GM18873 (cell line): ENCODE measurements around the gene IFNGR2.
"Not testable (repeated sequence)": the region's sequence is repeated elsewhere in the genome, so short reads cannot be mapped to it uniquely, and the experiment has no call there.

Source experiments
- ATAC-seq: cut with Tn5 transposase; IDR thresholded peaks from one replicate; pipeline ENCODE4 v1.9.1; 2021; ENCODE audit warnings: mild to moderate bottlenecking, moderate library complexity, moderate number of reproducible peaks; ENCODE audit not compliant: unreplicated experiment, low FRiP score

IFNGR2 gene

DNA sequence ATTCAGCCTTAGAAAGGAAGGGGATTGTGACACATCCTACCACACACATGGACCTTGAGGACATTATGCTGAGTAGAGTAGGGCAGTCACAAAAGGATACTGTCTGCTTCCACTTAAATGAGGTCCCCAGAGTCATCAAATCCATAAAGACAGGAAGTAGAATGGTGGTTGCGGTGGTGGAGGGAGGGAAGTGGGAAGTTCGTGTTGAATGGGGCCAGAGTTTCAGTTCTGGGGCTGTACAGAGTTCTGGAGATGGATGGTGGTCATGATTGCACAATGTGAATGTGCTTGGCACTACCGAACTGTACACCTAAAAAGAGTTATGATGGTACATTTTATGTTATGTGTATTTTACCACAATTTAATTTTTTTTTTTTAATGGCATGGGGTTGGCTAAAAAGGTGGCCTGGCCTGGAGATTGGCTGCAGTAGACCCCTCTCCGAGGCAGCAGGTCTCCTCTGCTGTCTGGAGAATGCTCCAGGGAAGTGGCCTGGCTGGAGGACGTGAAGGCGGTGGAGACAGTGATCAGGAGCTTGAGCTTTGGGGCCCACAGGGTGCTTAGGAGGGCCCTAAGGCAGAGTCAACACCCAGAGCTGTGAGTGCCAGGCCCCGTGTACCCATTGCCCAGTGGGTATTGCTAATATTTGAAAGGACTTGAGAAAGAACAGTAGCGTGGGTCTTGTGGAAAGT, 30.4 kb downstream of the IFNGR2 start:
- ATAC-seq = no peak

DNA sequence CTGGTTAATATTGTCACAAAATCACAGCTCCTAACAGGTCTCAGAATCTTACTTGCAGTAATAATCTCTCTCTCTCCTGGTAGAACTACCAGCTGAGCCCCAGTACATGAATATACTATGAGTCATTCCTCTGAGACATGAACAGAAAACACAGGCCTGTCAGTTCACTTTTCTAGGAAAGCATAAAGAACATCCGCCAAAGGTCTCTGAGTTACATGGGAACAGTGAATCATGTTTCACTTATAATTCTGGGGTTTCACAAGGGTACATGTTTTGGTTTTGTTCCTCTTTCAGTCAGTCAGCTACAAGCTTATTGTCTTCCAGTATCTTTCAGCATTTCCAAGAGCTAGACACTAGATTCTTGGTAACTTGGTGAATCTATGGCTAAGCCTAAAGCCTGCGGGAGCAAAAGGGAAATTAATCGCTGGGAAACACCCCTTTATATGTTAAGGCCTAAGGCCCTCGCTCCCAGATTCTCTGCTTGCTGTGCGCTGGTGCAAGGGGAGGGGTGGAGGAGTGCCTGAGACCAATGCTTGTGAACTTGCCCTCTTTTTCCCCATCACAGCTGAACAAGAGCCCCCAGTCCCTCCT, 31.7 kb downstream of the IFNGR2 start:
- peak; percentile 90 for ATAC-seq

DNA sequence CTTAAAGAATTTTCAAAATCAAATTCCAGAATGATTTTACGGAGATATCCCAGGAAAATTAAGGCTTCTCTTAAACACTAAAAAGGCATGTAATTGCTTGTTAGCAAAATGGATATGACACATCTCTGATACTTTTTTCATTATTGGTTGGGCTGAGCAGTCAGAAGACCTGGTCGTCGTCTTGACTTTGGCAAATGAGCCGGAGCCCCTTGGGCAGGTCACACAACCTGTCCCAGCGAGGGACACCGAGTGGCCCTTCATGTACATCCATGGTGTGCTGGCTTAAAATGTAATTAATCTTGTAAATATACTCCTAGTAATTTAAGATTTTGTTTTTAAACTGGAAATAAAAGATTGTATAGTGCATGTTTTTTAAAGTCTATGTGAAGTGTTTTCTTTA, 33.9 kb downstream of the IFNGR2 start:
- ATAC-seq = no peak

DNA sequence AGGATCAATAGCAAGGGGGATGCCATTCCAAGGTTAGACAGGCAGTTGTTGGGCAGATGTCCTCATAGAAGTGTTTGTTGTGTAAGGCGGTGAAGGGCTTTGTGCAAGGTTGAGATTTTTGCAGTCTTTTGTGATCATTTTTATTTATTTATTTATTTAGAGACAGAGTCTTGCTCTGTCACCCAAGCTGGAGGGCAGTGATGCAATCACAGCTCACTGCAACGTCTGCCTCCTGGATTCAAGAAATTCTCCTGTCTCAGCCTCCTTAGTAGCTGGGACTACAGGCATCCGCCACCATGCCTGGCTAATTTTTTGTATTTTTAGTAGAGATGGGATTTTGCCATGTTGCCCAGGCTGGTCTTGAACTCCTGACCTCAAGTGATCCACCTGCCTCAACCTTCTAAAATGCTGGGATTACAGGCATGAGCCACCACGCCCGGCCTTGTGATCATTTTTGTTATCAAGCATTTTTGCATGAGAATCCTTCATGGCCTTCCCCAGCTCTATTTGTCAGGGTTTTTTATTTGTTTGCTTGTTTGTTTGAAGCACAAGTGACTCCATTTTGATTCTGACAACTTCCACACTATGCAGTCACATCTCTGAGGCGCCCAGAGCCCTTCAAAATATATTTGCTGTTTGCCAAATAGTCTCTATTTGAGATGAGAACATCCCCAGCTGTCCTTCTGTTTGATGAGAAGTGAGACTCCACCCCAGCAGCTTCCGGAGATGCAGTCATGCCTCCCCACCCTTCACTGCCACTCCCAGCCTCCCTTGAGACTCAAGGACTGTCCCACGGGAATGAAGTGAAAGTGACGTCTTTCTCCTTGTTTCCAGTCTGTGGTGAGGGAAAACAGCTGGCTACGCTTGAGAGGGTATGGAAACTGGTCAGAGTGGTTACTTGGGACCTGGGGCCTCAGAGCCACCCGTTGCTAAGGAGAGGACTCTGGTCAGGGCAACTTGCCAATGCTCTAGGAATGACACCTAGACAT, 38.6 kb downstream of the IFNGR2 start:
- peak; percentile 54 for ATAC-seq

DNA sequence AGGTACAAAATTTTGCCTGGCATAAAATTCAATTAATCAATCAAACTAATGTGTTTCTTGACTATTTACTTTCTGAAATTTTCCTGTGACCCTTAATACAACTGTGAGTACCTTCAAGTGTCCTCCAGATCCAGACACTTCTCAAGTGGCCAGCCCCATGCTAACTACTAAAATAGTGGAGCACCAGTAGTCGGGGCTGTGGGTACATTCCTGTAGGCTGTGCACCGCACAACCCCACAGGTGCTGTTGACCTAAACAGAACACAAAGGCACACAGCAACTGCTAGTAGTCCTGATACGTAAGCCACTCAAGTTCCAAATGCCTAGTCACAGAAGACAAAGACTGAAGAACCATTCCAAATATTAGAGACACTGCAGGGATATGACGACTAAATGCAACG, 40.0 kb downstream of the IFNGR2 start:
- no peak for ATAC-seq

DNA sequence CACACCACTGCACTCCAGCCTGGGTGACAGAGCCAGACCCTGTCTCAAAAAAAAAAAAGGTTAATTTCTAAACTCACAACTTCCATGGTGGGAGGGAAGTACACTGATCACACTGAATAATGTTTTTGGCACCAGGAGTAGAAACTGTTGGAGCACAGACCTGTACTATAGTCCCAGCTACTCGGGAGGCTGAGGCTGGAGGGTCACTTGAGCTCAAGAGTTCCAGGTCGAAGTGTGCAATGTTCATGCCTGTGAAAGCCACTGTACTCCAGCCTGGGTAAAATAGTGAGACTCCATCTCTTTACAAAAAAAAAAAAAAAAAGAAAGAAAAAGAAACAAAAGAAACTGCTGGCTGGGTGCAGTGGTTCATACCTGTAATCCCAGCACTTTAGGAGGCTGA, 41.3 kb downstream of the IFNGR2 start:
- no peak for ATAC-seq

DNA sequence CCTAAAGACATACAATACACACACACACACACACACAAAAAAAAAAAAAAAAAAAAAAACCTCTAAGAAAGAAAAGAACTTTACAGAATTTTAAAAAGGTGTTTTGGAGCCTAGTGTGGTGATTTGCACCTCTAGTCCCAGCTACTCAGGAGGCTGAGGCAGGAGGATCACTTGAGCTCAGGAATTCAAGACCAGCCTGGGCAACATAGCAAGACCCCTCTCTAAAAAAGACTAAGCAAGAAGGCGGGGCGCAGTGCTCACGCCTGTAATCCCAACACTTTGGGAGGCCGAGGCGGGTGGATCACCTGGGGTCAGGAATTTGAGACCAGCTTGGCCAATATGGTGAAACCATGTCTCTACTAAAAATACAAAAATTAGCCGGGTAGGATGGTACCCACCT, 43.4 kb downstream of the IFNGR2 start:
- ATAC-seq = not testable (repeated sequence)

DNA sequence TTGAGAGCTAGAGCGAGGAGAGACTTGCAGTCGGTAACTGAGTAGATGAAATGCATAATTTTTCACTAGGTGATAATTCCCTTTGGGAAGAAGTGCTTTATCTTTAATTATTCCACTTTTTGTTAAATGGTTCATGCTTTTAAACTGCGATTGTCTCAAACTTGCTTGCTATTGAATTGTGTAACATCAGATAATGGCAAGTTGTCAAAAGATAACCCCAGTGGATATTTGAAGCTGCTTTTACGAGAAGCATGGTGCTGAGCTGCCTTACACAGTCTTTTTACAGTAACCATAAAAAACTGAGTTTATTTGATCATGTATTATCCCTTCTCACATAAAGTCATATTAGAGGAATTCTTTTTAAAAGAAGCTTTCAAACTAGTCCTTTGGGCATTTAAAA, 46.4 kb downstream of the IFNGR2 start:
- no peak for ATAC-seq

DNA sequence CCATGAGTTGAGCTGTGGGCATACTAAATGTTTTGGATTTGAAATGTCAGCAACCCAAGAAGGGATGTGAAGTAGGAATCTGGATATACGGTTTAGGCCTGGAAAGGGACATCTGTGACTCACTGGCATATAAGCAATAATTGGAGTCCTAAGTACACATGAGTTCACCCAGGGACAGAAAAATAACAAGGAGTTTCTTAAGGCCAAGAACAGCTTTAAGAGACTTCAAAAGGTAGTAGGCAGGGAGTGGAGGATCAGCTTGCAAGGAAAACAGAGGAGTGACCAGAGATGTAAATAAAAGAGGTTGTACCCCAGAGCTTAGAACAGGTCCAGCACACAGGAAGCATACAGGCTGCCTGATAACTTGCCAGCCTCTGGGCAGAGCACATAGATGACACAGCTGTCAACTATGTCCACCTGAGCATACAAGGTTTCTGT, 48.4 kb downstream of the IFNGR2 start:
- ATAC-seq = no peak

DNA sequence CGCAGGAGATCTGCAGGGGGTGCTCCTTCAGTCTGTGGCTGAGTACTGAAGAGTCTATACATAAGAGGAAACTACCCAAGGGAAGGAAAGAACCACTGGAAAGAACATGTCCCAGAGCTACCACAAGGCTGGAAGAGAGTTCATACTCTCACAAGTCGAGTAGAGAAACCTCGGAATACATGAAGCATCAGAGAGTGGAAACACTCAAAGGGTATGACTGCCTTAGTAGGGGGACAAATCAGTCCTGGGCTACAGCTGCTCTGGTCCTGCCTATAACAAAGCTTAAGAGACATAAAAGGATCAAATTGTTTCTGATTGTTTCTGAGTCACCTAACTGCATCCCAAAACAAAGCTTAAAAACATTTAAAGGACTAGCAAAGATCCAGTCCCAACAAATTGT, 49.1 kb downstream of the IFNGR2 start:
- no peak for ATAC-seq

DNA sequence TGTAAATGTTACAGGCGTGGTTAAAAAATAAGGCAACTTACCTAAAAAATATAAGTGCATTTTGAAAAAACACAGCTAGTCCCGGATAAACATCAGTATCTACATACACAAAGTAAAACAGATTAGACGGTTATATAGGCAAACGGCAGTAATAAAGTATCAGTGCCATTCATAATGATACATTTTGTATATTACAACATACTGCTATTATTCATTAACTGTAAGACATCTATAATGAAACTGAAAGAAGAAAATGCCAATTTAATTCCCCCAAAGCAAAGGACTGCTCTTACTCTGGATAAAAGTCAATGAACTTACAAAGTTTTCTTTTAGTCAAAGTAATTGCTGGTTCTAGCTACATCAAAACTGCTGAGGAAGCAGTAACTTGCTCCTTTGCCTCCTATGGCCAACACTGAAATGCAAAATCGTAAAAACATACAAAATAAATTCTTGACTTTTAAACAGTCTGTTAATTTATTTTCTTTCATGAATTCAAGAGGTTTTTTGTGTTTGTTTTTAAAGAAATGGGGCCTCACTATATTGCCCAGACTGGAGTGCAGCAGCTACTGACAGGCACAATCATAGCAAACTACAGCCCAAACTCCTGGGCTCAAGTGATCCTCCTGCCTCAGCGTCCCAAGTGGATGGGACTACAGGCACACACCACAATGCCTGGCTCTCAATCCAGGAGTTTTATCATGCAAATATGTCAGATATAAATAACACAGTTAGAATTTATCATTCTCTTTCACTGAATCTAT, 52.7 kb downstream of the IFNGR2 start:
- no peak for ATAC-seq

DNA sequence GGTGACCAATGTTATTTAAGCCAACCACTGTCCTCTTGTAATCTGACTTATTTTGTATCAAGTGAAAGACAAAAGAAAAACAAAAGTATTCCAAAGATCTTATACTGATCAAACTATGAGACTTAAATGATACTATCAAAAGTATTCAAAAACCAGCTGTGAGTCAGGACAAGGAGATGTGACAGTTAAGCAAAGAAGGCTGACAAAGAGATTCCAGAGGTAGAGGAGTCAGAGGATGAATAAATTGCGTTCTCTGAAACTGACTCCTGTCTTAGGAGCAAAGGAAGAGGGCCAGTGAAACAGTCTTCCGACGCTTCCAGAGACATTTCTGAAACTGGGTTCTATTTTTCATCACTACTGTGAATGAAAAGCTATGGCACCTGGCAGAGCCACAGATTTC, 55.6 kb downstream of the IFNGR2 start:
- ATAC-seq = no peak

DNA sequence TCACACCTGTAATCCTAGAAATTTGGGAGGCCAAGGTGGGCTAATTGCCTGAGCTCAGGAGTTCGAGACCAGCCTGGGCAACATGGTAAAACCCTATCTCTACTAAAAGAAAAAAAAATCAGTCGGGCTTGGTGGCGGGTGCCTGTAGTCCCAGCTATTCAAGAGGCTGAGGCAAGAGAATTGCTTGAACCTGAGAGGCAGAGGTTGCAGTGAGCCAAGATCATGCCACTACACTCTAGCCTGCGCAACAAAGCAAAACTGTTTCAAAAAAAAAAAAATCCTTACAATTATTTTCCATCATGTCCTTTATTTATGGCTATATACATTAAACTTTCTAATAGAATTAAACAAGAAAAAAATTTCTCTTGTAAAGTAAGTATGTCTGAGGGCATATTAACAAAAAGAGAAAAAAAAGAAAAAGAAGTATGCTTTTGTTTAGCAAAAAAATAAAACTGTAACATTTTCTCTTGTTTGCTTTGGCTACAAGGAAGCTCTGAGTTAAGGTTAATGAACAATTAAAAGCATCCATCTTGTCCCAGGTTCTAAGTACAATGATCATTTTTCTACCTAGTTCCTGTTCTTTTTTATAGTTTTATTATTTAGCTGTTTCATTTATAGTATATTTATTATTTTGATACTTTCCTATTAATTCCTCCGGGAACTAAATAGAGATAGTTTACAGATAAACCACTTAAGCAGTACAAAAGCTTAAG, 58.5 kb downstream of the IFNGR2 start:
- ATAC-seq = no peak

DNA sequence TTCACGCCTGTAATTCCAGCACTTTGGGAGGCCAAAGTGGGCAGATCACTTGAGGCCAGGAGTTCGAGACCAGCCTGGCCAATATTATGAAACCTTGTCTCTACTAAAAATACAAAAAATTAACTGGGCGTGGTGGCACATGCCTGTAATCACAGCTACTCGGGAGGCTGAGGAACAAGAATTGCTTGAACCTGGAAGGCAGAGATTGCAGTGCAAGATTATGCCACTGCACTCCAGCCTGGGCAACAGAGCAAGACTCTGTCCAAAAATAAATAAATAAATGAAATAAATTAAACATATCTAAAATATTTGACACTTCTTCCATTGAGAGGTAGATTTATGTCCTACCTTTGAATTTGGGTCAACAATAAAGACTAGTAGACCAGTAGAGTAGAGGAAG, 66.0 kb downstream of the IFNGR2 start:
- ATAC-seq = not testable (repeated sequence)

DNA sequence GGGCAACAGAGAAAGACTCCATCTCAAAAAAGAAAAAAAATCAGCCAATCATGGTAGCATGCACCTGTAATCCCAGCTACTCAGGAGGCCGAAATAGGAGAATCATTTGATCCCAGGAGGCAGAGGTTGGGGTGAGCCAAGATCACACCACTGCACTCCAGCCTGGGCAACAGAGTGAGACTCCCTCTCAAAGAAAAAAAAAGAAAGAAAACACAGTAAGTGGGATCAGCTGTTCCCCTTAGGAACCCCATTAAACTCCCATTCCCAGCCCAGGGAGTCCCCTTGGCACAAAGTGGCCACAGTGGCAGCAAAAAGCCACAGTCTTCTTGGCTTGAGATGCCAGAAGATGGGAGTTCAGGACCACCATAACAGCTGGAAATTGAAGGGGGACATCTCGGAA, 67.5 kb downstream of the IFNGR2 start:
- ATAC-seq = no peak

DNA sequence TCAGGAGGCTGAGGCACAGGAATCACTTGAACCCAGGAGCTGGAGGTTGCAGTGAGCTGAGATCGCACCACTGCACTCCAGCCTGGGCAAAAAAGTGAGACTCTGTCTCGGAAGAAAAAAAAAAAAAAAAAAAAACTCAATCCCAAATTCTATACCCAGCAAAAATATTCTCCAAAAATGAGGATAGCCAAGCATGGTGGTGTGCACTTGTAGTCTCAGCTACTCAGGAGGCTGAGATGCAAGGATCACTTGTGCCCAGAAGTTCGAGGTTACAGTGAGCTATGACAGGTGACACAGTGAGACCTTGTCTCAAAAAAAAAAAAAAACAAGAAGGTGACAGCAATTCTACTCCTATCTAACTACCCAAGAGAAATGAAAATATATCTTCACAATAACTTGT, 70.1 kb downstream of the IFNGR2 start:
- no peak for ATAC-seq

DNA sequence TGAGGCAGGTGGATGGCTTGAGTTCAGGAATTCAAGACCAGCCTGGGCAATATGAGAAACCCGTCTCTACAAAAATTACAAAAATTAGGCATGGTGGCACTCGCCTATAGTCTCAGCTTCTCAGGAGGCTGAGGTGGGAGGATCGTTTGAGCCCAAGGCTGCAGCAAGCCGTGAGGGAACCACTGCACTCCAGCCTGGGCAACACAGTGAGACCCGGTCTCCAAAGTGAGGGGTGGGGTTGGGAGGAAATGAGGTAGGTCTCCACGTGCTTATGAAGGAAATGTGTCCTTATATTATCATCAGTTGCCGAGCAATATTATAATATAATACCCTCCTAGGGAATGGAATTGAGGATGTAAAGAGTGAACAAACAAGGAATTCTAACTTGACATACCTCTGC, 73.9 kb downstream of the IFNGR2 start:
- no peak for ATAC-seq

DNA sequence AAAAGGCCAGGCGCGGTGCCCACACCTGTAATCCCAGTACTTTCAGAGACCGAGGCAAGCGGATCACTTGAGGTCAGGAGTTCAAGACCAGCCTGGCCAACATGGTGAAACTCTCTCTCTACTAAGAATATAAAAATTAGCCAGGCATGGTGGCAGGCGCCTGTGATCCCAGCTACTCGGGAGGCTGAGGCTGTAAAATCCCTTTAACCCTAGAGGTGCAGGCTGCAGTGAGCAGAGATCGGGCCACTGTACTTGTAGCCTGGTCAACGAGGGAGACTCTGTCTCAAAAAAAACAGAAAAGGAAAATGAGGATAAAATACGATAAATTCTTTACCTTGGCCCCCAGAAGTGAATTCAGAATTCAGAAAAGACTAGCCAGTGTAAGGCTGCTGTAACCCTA, 75.0 kb downstream of the IFNGR2 start:
- ATAC-seq = no peak

DNA sequence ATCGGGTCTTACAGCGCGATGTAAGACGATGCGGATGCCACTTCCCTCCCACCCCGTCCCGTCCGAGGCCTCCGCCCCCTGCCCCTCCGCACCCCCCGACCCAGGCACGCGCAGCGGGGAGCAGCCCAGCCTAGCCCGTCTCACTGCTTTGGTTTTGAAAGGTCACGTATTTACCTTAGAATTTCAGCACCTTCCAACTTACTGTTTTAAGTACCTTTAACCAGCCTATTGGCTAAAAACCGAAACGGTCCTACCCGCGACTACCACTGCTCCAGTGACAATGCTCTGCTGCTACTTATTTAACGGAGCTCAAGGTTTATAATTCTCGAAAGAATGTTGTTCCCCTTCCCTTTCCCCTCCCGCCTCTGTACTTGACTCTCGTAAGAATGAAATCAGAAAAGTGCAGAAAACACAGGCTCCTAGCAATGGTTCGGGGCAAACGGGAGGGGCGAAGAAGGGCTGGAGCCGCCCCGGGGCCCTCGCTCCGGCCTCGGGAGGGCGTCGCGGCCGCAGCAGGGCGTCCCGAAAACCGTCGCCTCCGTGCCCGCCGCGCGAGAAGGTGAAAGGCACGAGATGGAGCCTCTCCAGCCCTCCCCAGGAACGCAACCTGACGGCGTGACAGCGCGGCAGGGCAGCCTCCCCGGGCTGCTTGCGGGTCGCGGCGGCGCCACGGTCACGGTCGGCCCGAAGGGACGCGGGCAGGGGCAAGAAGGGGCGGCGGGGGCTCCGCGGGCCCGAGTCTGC, 75.9 kb downstream of the IFNGR2 start:
- peak; percentile 22 for ATAC-seq
